SK-N-SH (cell line): Measurements from ENCODE around the gene ATM.

Experiments
- CTCF ChIP-seq: fragments of 200-600 bp; sonication (generic); IDR thresholded peaks from 2 replicates; pipeline ENCODE4 v1.6.1; 2017; ENCODE audit warnings: antibody characterized with exemption, mild to moderate bottlenecking, moderate library complexity
- EZH2phosphoT487 ChIP-seq: fragments of 200-600 bp; sonication (generic); IDR thresholded peaks from 2 replicates; pipeline ENCODE4 v1.6.1; 2017; ENCODE audit warnings: low read depth, mixed run types, mild to moderate bottlenecking, antibody characterized with exemption, moderate library complexity, borderline replicate concordance
- GABPA ChIP-seq: IDR thresholded peaks from 2 replicates; pipeline ENCODE4 v1.4.0; 2012; ENCODE audit warnings: low read depth, mild to moderate bottlenecking
- JUND ChIP-seq: IDR thresholded peaks from 2 replicates; pipeline ENCODE4 v1.4.0; 2012
- POLR2AphosphoS5 ChIP-seq: IDR thresholded peaks from 2 replicates; pipeline ENCODE4 v1.6.1; 2012; ENCODE audit warnings: low read depth, low read length
- RAD21 ChIP-seq: IDR thresholded peaks from 2 replicates; pipeline ENCODE4 v1.6.1; 2012; ENCODE audit warnings: mild to moderate bottlenecking, low read length
- REST ChIP-seq: IDR thresholded peaks from 2 replicates; pipeline ENCODE4 v1.6.1; 2012; ENCODE audit warnings: mild to moderate bottlenecking, low read depth, low read length, moderate library complexity
- RFX5 ChIP-seq: IDR thresholded peaks from 2 replicates; pipeline ENCODE4 v1.6.1; 2012; ENCODE audit warnings: mild to moderate bottlenecking, improper control_type of control experiment, low read length
- TAF1 ChIP-seq: IDR thresholded peaks from 2 replicates; pipeline ENCODE4 v1.6.1; 2012; ENCODE audit warnings: low read depth, mild to moderate bottlenecking, low read length, moderate library complexity, borderline replicate concordance
- USF2 ChIP-seq: fragments of 150-350 bp; IDR thresholded peaks from 2 replicates; pipeline ENCODE4 v1.6.1; 2017; ENCODE audit warnings: antibody characterized with exemption, low read length, low read depth, borderline replicate concordance
- YY1 ChIP-seq: IDR thresholded peaks from 2 replicates; pipeline ENCODE4 v1.4.0; 2012; ENCODE audit warnings: low read depth, mild to moderate bottlenecking
- ZBTB33 ChIP-seq: IDR thresholded peaks from 2 replicates; pipeline ENCODE4 v1.4.0; 2012; ENCODE audit warnings: low read depth, borderline replicate concordance

- TF ChIP-seq RAD21 (no peak), CTCF (no peak), TAF1 (no peak), JUND (no peak), RFX5 (no peak), YY1 (no peak), ZBTB33 (no peak), REST (no peak), USF2 (no peak), GABPA (no peak), POLR2AphosphoS5 (no peak), EZH2phosphoT487 (no peak)
Observed at GRCh38 chr11:108196901-108197300, 26.0 kb upstream of the ATM start.
